ENCODE data around the gene CLC.
"Not testable (repeated sequence)": the region's sequence is repeated elsewhere in the genome, so short reads cannot be mapped to it uniquely, and the experiment has no call there.

Gene CLC

GRCh38 chr19:39737891-39738290 lies at the start of gene CLC:
Gene CLC, minus strand, starts transcription at chr19:39738029. Its CDS starts 77 bp downstream, at chr19:39737952.
- no peak for DNase-seq (ENCODE audit: low spot score)

DNA sequence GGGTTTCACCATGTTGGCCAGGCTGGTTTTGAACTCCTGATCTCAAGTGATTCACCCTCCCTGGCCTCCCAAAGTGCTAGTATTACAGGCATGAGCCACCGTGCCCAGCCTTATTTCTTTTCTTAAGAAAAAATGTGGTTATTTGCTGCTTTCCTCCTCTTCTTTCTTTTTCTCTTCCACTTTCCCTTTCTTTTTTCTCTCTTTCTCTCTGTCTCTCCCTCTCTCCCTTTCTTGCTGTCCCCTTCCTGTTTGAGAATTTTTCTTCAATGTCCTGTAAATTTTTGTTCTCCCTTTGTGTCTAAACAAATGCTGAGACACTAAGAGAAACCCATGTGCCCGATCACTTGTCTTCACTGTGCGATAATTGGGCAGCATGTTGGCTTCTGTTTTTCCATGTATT lies 43.1 kb upstream of the CLC start:
- DNase-seq (ENCODE audit: low spot score): no peak

GRCh38 chr19:39778763-39779162 lies 40.9 kb upstream of the CLC start, which contains the start of gene LEUTX:
Gene LEUTX, plus strand, starts transcription at chr19:39778854. Its CDS starts 67 bp downstream, at chr19:39778921.
- no peak for DNase-seq (ENCODE audit: low spot score)

DNA sequence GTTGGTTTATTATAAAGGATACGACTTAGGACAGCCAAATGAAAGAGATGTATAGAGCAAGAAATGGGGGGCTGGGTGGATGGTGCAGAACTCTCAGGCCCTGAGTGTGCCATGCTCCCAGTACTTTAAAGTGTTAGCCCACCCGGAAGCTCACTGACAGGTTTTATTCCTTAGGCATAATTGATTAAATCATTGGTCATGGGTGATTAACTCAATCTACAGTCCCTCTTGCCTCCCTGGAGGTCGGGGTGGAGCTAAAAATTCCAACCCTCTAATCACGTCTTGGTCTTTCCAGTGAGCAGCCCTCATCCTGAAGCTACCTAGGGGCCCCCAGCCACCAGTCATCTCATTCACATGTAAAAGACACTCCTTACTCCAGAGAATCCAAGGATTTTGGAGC lies 31.0 kb upstream of the CLC start:
- no peak for DNase-seq (ENCODE audit: low spot score)

DNA sequence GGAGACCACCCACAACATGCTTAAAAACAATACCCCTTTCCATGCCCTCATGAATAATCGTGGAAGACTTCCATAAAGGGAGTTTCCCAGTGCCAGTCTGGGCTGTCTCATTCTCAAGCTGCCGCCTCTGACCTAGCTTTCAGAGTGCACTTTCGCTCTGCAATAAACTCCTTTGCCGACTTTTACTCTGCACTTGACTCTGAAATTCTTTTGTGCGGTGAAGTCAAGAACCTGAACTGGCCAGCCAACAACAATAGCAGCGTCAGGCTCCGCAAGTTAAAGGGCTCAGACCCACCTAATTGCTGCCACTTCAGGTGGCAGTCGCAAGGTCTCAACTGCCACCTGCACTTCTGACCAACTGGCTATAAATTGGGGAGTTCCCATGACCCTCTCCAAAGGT lies 30.5 kb upstream of the CLC start:
- no peak for DNase-seq (ENCODE audit: low spot score)

GRCh38 chr19:39765091-39766076 lies 27.6 kb upstream of the CLC start:
- DNase-seq (ENCODE audit: low spot score): peak; percentile 50

GRCh38 chr19:39761851-39762250 lies 24.0 kb upstream of the CLC start:
- DNase-seq (ENCODE audit: low spot score): not testable (repeated sequence)

- DNase-seq (ENCODE audit: low spot score): no peak
These were observed 21.8 kb upstream of the CLC start for GRCh38 chr19:39759457-39760184.

GRCh38 chr19:39754971-39755370 lies 17.1 kb upstream of the CLC start:
- DNase-seq (ENCODE audit: low spot score): no peak

DNA sequence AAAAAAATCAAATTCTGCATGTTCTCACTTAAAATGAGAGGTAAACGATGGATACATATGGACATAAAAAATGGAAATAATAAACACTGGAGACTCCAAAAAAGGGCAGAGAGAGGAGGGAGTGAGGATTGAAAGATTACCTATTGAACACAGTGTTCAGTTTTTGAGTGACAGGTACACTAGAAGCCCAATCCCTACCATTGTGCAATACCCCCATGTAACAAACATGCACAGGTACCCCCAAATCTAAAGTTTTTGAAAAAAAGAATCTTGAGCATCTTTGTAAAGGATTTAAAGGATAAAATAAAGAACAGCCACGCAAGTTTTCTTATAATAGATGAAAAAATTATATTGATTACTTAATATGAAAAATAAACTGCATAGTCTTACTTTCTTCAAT lies 16.7 kb upstream of the CLC start:
- DNase-seq (ENCODE audit: low spot score): no peak

GRCh38 chr19:39752795-39753194 lies 15.0 kb upstream of the CLC start:
- no peak for DNase-seq (ENCODE audit: low spot score)

DNA sequence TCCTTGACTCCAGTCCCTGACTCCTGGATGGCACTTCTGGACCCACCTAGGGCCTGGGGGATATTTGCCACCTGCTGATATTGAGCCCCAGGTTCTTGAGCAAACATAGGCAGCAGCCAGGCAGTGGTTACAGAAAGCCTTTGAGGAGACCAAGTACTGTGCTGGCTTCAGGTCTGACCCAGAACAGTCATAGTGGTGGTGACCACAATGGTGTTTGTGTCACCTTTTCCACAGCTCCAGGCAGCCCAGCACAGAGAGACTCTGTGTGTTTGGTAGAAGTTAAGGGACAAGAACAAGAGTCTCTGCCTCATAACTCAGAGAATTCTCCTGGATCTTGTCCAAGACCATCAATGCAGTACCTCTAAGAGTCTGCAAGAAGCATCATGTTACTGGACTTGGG lies 14.6 kb upstream of the CLC start:
- no peak for DNase-seq (ENCODE audit: low spot score)

DNA sequence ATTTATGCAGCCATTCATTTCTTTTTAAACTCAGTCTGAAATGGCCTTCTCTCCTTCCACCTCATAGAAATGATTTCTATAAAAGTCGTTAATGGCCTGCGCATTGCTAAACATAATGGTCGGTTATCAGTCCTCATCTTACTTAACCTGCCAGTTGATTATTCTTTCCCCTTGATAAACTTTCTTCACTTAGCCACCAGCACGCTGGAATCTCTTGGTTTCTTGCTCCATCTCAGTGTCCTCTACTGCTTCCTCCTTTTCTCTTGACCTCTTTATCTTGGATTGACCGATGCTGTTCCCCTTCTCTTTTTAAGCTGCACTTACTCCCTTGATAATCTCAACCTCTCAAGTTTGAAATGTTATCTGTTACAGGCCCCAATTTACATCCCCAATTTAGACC lies 12.2 kb upstream of the CLC start:
- no peak for DNase-seq (ENCODE audit: low spot score)

DNA sequence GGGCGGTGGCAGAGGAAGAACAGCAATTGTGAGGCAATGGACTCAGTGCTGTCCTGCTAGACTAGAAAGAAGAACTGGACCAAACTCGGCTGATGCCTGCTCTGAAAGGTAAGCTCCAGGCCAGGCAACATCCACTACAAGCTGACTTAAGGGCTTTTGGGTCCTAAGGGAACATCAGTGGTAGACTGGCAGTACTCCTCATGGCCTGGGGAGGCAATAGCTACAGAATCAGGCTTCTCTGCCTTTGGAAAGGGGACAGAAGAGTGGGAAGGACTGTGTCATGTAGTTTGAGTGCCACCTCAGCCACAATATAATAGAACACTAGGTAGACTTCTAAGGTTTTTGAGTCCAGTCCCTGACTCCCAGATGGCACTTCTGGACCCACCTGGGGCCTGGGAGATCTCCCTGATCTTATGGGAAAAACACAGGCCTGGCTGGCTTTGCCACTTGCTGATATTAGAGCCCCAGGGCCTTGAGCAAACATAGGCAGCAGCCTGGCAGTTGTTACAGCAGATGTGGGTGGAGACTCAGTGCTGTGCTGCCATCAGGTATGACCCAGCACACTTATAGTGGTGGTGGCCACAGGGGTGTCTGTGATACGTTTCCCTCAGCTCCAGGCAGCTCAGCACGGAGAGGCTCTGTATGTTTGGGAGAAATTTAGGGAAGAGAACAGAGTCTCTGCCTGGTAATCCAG lies 9.2 kb upstream of the CLC start:
- DNase-seq (ENCODE audit: low spot score): no peak

- no peak for DNase-seq (ENCODE audit: low spot score)
These were observed 7.8 kb upstream of the CLC start for GRCh38 chr19:39745643-39746042.

- DNase-seq (ENCODE audit: low spot score): no peak
These were observed 2.6 kb upstream of the CLC start for GRCh38 chr19:39740395-39740794.

- no peak for DNase-seq (ENCODE audit: low spot score)
These were observed 985 bp upstream of the CLC start for GRCh38 chr19:39738814-39739213.

DNA sequence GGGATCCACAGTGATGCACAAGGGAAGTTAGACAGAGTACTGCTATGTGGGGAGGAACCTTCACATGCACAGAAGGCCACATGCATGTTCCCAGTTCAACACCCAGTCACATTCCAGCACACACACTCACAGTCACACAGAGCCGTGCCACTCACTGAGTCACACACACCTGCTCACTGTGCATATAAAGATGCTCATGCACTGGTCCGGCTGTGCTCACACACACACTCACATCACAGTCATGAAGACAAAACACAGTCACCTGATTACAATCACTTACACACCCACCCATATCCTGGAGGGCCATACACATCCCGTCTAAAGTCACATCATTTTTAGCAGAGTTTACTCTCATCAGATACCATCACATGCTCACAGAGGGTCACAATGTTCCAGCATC lies 478 bp downstream of the CLC start:
- DNase-seq (ENCODE audit: low spot score): peak; percentile 61

- DNase-seq (ENCODE audit: low spot score): no peak
These were observed 1.7 kb downstream of the CLC start for GRCh38 chr19:39736088-39736487.

DNA sequence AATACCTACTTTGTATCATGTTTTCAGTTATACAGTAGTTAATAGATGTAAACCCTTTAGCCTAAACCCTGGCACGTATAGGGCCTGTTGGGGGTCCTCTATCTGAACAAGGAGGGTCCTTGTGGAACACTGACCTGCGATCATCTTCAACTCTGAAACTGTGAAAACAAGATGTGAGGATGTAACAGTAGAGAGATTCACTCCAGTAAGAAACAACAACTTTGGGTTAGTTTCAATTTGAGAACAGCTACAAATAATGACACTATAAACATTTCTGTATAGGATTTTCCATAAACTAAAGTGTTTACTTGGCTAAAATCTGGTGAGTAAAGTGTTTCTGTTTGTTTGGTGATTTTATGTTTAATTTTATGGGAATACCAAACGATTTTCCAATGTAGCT lies 2.1 kb downstream of the CLC start:
- DNase-seq (ENCODE audit: low spot score): no peak

- DNase-seq (ENCODE audit: low spot score): no peak
These were observed 4.0 kb downstream of the CLC start for GRCh38 chr19:39733841-39734240.

GRCh38 chr19:39731685-39732084 lies 6.1 kb downstream of the CLC start:
- DNase-seq (ENCODE audit: low spot score): no peak

DNA sequence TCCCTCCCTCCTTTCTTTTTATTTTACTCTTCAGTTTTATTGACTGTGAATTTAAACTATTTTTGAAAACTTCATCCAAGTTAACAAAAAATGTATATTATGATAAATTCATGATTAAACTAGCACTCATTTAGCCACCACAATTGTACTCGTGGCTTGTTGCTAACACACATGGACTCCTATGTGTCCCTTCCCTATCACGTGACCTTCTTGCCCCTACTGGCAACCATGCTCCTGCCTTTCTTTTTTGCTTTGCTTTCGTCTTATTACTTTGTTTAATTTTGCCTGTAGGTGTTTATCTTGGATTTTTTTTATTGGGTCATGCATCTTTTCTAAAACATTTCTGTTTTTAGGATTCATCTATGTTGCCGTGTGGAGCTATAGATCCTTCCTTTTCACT lies 8.2 kb downstream of the CLC start:
- no peak for DNase-seq (ENCODE audit: low spot score)
